IMR-90 (cell line): ENCODE data around the gene KATNAL2. TPM values are rescaled to one million over a fixed set of nuclear protein-coding genes. Genes with fewer than 3 reads are reported as not detected.
"Not testable (repeated sequence)": the region's sequence is repeated elsewhere in the genome, so short reads cannot be mapped to it uniquely, and the experiment has no call there.

Experiments used
- ATAC-seq: fragments of 200-7000 bp; cut with Tn5 transposase; 2 replicates; pipeline ENCODE4 v1.9.1; 2020; ENCODE audit warnings: low read depth, mild to moderate bottlenecking, moderate library complexity
- BruUV-seq: library from RNA; stranded (reverse); fragments of 400-500 nt; replicated peaks from 2 replicates; lab custom pipeline; 2021; lab: Mats Ljungman, UMichigan
- CTCF ChIA-PET: fragments of 300-600 bp; formaldehyde crosslinking; extraction: SDS; loops from one replicate; lab custom pipeline; 2021; ENCODE audit warnings: antibody characterized with exemption; lab: Yijun Ruan, JAX
- POLR2A ChIA-PET: fragments of 300-600 bp; sonication (Branson Sonifier 250); formaldehyde crosslinking; loops from one replicate; lab custom pipeline; 2022; ENCODE audit warnings: antibody characterized with exemption; ENCODE audit not compliant: unreplicated experiment; lab: Charles Lee
- DNase-seq: peaks from one replicate; pipeline ENCODE4 v3.0.0; 2013
- H2AFZ ChIP-seq: replicated peaks from 2 replicates; pipeline ENCODE3; 2013; ENCODE audit warnings: low read length, mild to moderate bottlenecking; ENCODE audit not compliant: poor library complexity
- H2AK5ac ChIP-seq: 2 replicates; pipeline ENCODE4 v1.6.1; 2013; ENCODE audit warnings: low read depth, low read length, inconsistent platforms
- H2AK9ac ChIP-seq: replicated peaks from 2 replicates; pipeline ENCODE3; 2013; ENCODE audit warnings: mild to moderate bottlenecking, low read depth, low read length, moderate library complexity; ENCODE audit not compliant: poor library complexity
- H2BK120ac ChIP-seq: 2 replicates; pipeline ENCODE4 v1.6.1; 2013; ENCODE audit warnings: low read depth, low read length, inconsistent platforms
- H2BK15ac ChIP-seq: 3 replicates; pipeline ENCODE4 v1.6.1; 2013; ENCODE audit warnings: low read depth, low read length, inconsistent platforms
- H2BK20ac ChIP-seq: 2 replicates; pipeline ENCODE4 v1.6.1; 2013; ENCODE audit warnings: low read depth, mild to moderate bottlenecking, inconsistent platforms, low read length, moderate library complexity
- H2BK5ac ChIP-seq: 2 replicates; pipeline ENCODE4 v1.6.1; 2013; ENCODE audit warnings: mild to moderate bottlenecking, low read depth, low read length, inconsistent platforms; ENCODE audit not compliant: poor library complexity, severe bottlenecking
- H3K14ac ChIP-seq: replicated peaks from 2 replicates; pipeline ENCODE4 v1.6.1; 2013; ENCODE audit warnings: low read depth, low read length, inconsistent platforms
- H3K18ac ChIP-seq: 2 replicates; pipeline ENCODE4 v1.6.1; 2013; ENCODE audit warnings: low read depth, low read length, control low read depth
- H3K23ac ChIP-seq: 2 replicates; pipeline ENCODE4 v1.6.1; 2013; ENCODE audit warnings: low read depth, low read length, inconsistent platforms
- H3K27ac ChIP-seq: 2 replicates; pipeline ENCODE4 v1.5.1; 2013; ENCODE audit warnings: mild to moderate bottlenecking, control low read depth, low read length; ENCODE audit not compliant: insufficient read depth
- H3K27me3 ChIP-seq: 2 replicates; pipeline ENCODE4 v1.6.1; 2013; ENCODE audit warnings: low read length; ENCODE audit not compliant: control insufficient read depth, insufficient read depth
- H3K36me3 ChIP-seq: 2 replicates; pipeline ENCODE4 v1.6.1; 2013; ENCODE audit warnings: low read length, mixed read lengths; ENCODE audit not compliant: control insufficient read depth, insufficient read depth
- H3K4ac ChIP-seq: 2 replicates; pipeline ENCODE4 v1.6.1; 2013; ENCODE audit warnings: low read depth, low read length, inconsistent platforms
- H3K4me1 ChIP-seq: 2 replicates; pipeline ENCODE4 v1.6.1; 2013; ENCODE audit warnings: low read length, mixed read lengths; ENCODE audit not compliant: control insufficient read depth, insufficient read depth
- H3K4me2 ChIP-seq: 2 replicates; pipeline ENCODE4 v1.6.1; 2013; ENCODE audit warnings: low read depth, mild to moderate bottlenecking, control low read depth, low read length, moderate library complexity
- H3K4me3 ChIP-seq: 2 replicates; pipeline ENCODE4 v1.5.1; 2013; ENCODE audit warnings: low read depth, mild to moderate bottlenecking, control low read depth, low read length, moderate library complexity; ENCODE audit not compliant: insufficient read depth
- H3K56ac ChIP-seq: 2 replicates; pipeline ENCODE4 v1.6.1; 2013; ENCODE audit warnings: low read length, inconsistent platforms; ENCODE audit not compliant: insufficient read depth; ENCODE audit errors: extremely low read depth
- H3K79me1 ChIP-seq, 2 experiments: 2 replicates each; pipeline ENCODE4 v1.6.1; 2013; ENCODE audit warnings: low read length in 2 of 2, inconsistent platforms in 1 of 2, low read depth in 1 of 2
- H3K9ac ChIP-seq: 2 replicates; pipeline ENCODE4 v1.6.1; 2013; ENCODE audit warnings: low read depth, low read length, control low read depth
- H3K9me1 ChIP-seq: 2 replicates; pipeline ENCODE4 v1.6.1; 2013; ENCODE audit warnings: low read length, inconsistent platforms; ENCODE audit not compliant: insufficient read depth
- H3K9me3 ChIP-seq: 2 replicates; pipeline ENCODE4 v1.6.1; 2013; ENCODE audit warnings: low read length; ENCODE audit not compliant: control insufficient read depth, insufficient read depth
- H4K20me1 ChIP-seq: 2 replicates; pipeline ENCODE4 v1.6.1; 2013; ENCODE audit warnings: low read length, inconsistent platforms; ENCODE audit not compliant: insufficient read depth
- H4K5ac ChIP-seq: 2 replicates; pipeline ENCODE4 v1.6.1; 2013; ENCODE audit warnings: mild to moderate bottlenecking, low read depth, low read length, control low read depth
- H4K8ac ChIP-seq, 2 experiments: 2 replicates each; pipeline ENCODE4 v1.6.1; 2013; ENCODE audit warnings: low read depth in 2 of 2, low read length in 2 of 2, control low read depth in 1 of 2, inconsistent platforms in 1 of 2
- H4K91ac ChIP-seq: 2 replicates; pipeline ENCODE4 v1.6.1; 2013; ENCODE audit warnings: low read depth, low read length, inconsistent platforms; ENCODE audit not compliant: insufficient read depth
- CHD1 ChIP-seq: IDR thresholded peaks from 2 replicates; pipeline ENCODE4 v1.6.1; 2012; ENCODE audit warnings: low read depth, low read length, improper control_type of control experiment
- WGBS, 2 experiments: methylation state at CpG; one replicate each; pipeline versions ENCODE4 v1.1.5 to v1.1.7; 2013; ENCODE audit warnings: missing lambda C conversion rate in 2 of 2; ENCODE audit not compliant: insufficient read length in 1 of 2; ENCODE audit errors: extremely low coverage in 2 of 2; 5-methylcytosine and 5-hydroxymethylcytosine counted together
- dilution Hi-C: fragments of 300-500 bp; cut with HindIII; formaldehyde crosslinking; loops from one replicate; pipeline ENCODE4 v1.14.3; 2018; ENCODE audit warnings: low sequenced_read_pairs; ENCODE audit not compliant: unreplicated experiment
- in situ Hi-C: fragments of 300-500 bp; cut with MboI; formaldehyde crosslinking; loops from 3 replicates; pipeline ENCODE4 v1.14.3; 2019; ENCODE audit warnings: low sequenced_read_pairs, inconsistent platforms, mixed read lengths
- intact Hi-C: fragments of 100-400 bp; cut with micrococcal nuclease; formaldehyde crosslinking; loops from 2 replicates; pipeline ENCODE4 v1.10.0; 2022
- polyA plus RNA-seq, 3 experiments: library from polyadenylated mRNA; depleted of rRNA; stranded (reverse); fragments of >200 nt; gene quantifications; 2 replicates each; pipeline ENCODE4 v1.2.3, GENCODE V29; 2012; ENCODE audit warnings: low replicate concordance in 1 of 3
- total RNA-seq: library from RNA; depleted of rRNA; stranded (reverse); fragments of >200 nt; gene quantifications from 2 replicates; pipeline ENCODE4 v1.2.3, GENCODE V29; 2012

Gene KATNAL2
- total and polyA plus RNA-seq, 2 of the 4 experiments (the other 2 are of a cell fraction): 0.90 to 2.3 TPM

DNA sequence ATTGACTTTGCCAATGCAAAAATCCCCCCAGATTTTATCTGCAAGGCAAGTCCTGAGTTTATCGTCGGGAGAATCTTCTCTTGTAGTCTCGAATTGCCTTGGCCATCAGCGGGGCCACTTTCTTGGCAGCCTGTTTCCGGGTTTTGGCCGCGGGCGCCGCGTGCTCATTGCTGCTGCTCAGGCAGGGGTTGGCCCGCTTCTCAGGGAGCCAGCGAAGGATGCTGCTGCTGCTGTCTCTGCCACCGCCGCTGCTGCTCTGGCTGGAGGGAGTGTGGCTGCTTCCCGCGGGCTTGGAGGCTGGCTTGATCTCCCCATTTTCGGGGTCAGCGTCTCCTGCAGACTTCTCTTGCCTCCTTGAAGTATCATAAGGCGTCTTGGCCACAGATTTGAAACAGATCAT, 115.5 kb downstream of the KATNAL2 start:
- H3K9me1 ChIP-seq: no peaks in the 10 kb centered on the region
- POLR2A ChIA-PET: no interaction called here
- in situ Hi-C loops: no loop called here
- no peak overlapping the region for H2BK120ac ChIP-seq
- H3K27me3 ChIP-seq: no peaks in the 10 kb centered on the region
- no peaks in the 10 kb centered on the region for H3K79me1 ChIP-seq
- intact Hi-C loops: no loop called here
- no peak overlapping the region for H3K27ac ChIP-seq
- H4K91ac ChIP-seq: no peak overlapping the region
- no peak overlapping the region for H2BK20ac ChIP-seq
- H2AFZ ChIP-seq: no peak overlapping the region
- no peak overlapping the region for H3K18ac ChIP-seq
- H2BK5ac ChIP-seq: no peak overlapping the region
- H3K9ac ChIP-seq: no peak overlapping the region
- no peak overlapping the region for H3K56ac ChIP-seq
- H3K4me1 ChIP-seq: no peaks in the 10 kb centered on the region
- CTCF ChIA-PET: no interaction called here
- H3K4ac ChIP-seq: no peak overlapping the region
- H2BK15ac ChIP-seq: no peak overlapping the region
- no peaks in the 10 kb centered on the region for H3K36me3 ChIP-seq
- dilution Hi-C loops: no loop called here
- H3K14ac ChIP-seq: no peak overlapping the region
- no TSS peak for BruUV-seq
- ATAC-seq: no peak
- H3K23ac ChIP-seq: no peak overlapping the region
- no peak overlapping the region for H2AK5ac ChIP-seq
- H3K4me3 ChIP-seq: no peak overlapping the region
- H3K4me2 ChIP-seq: no peak overlapping the region
- TF ChIP-seq CHD1: no peak
- no peaks in the 10 kb centered on the region for H4K20me1 ChIP-seq
- no peak overlapping the region for H4K5ac ChIP-seq
- DNase-seq: no peak
- H3K9me3 ChIP-seq: peaks cover 13% of the 10 kb centered on the region
- no peak overlapping the region for H4K8ac ChIP-seq
- no peak overlapping the region for H2AK9ac ChIP-seq
- WGBS, 2 experiments: 67% methylated on average over 3 of the region's 19 CpGs; no CpG with 5 or more reads in 1 of the 2 experiments

DNA sequence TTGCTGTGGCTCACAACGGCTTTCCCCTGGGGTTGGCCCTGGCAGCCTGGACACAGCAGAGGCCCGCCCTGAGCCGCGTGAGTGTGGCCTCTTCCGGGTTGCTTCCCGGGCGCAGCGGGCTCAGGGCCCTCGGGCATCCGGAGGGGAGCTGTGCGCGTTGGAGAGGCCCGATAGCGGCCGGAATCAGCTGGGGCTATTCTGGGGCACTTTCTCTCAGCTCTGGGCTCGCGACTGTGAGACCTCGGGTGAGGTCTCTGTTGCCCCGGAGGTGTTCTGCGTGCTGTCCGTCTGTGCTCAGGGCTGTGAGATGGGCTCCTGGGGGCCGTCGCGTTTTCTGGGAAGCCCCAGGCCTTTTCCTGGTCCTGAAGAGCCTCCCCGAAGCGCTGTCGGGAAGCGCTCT, 117.2 kb downstream of the KATNAL2 start:
- H2AK9ac ChIP-seq, H3K4me3 ChIP-seq, intact Hi-C loops, H4K8ac ChIP-seq, H2BK20ac ChIP-seq, BruUV-seq, H4K20me1 ChIP-seq, H2BK5ac ChIP-seq, H3K4ac ChIP-seq, H3K27me3 ChIP-seq, H2AFZ ChIP-seq, H4K5ac ChIP-seq, dilution Hi-C loops, in situ Hi-C loops, H3K27ac ChIP-seq, H2AK5ac ChIP-seq, H3K9me1 ChIP-seq, H3K23ac ChIP-seq, H2BK120ac ChIP-seq, H3K79me1 ChIP-seq, DNase-seq, H3K4me1 ChIP-seq, H2BK15ac ChIP-seq, H3K36me3 ChIP-seq, ATAC-seq, POLR2A ChIA-PET, H3K56ac ChIP-seq, H3K9ac ChIP-seq, H3K18ac ChIP-seq, H3K14ac ChIP-seq, H4K91ac ChIP-seq, H3K4me2 ChIP-seq, CTCF ChIA-PET: not testable (repeated sequence)
- 89% methylated on average over 13 of the region's 28 CpGs; no CpG with 5 or more reads in 1 of the 2 experiments for WGBS, 2 experiments
- peaks cover 13% of the 10 kb centered on the region for H3K9me3 ChIP-seq
